GM21526 (cell line): Measurements from ENCODE around the gene MMAA.
"Not testable (repeated sequence)": the region's sequence is repeated elsewhere in the genome, so short reads cannot be mapped to it uniquely, and the experiment has no call there.

ENCODE experiments used
- ATAC-seq: cut with Tn5 transposase; IDR thresholded peaks from one replicate; pipeline ENCODE4 v1.9.1; 2021; ENCODE audit warnings: moderate library complexity; ENCODE audit not compliant: unreplicated experiment, low FRiP score

Gene MMAA

DNA sequence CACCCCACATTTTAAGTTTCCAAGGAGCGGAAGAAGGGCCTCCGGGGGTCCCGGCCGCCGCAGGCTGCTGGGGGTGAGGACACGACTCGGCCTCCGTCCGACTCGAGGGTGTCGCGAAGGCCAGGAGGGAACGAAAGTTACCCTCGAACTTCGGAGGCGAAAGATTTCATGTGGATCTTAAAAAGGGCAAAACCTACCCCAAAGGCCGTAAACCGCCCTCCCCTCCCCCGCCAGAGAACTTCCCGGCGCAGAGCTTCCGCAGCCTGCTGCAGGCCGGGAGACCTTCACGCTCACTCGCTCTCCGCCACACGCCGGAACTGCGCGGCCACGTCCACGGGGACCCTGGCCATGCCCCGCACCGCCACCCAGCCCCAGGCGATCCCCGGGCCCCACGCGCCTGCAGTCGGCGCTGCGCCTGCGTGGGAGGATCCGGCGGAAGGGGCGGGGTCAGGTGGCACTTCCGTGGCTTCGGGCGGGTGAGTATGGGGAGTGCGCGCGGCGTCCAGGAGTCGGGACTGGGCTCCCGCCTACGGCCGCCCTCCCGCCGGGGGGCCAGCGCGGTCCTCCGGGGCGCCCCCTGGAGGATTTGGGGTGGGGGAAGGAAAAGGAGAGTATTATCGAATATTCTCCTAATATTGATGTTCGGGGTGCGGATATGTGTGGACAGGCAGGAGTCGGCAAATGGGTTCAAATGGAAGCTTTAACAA, at the start of gene MMAA:
Gene MMAA, plus strand, starts transcription at position 454 of the 707 bp plus-strand sequence. CDS start 19,755 bp downstream, outside the sequence.
- peak; percentile 92 for ATAC-seq

DNA sequence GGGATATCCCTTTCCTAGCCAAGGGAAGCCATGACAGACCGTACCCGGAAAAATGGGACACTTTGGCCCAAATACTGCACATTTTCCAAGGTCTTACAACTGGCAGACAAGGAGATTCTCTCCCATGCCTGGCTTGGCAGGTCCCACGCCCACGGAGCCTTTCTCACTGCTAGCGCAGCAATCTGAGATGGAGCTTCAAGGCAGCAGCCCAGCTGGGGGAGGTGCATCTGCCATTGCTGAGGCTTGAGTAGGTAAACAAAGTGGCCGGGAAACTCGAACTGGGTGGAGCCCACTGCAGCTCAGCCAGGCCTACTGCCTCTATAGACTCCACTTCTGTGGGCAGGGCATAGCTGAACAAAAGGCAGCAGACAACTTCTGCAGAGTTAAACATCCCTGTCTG, 44.6 kb upstream of the MMAA start:
- ATAC-seq, result not testable (repeated sequence)

DNA sequence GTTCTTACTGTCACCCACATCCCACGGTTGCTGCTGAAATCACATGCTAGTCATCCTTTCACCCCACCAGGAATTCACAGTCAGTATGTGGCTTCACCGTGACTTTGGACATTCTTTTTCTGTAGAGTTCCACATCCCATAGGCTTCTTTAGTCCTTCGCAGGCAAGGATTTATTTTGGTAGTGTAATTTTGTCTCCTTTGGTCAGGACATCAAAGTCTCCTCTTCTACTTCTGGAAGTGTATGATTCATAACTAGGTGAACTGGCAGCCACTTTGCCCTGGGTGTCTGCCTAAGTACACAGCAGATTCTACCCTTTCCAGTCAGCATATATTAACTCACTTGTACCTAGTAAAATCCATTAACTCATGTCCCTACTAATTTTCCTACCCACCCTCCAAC, 38.3 kb upstream of the MMAA start:
- ATAC-seq, result no peak

DNA sequence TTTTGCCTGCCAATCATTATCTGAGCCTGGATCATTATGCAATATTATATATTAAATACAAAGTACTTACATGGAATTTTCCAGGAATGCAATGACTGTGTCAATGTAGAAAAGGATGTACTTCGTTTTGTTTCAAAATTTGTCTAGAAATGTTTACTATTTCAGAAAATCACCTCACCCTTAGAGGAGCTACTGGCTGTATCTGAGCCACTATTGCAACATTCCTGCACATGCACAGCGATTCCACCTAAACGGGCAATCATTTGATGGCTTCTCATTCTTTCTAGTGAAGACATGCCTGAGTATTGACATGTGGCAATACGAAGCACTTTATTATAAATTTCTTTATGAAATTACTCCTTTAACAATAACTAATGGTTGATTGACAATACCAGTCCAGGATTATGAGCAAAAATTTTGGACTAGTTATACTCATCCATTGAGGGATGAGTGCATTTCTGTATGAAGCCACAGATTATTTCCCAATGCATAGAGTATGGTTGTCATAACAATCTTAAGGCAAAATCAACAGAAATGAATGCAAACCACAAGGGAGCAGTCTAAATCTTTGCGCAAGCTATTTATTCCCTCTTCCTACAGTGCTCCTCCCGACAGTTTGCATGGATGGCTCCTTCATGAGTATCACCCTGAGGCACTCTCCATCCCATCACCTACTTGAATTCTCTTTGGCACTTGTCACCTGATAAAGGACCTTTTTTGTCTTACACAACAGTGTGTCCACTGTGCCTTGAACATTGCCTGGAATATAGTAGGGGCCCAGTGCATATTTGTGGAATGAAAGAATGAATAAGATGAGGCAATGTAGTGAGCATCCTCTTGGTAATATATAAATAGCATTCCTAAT, 35.8 kb upstream of the MMAA start:
- ATAC-seq, result no peak

DNA sequence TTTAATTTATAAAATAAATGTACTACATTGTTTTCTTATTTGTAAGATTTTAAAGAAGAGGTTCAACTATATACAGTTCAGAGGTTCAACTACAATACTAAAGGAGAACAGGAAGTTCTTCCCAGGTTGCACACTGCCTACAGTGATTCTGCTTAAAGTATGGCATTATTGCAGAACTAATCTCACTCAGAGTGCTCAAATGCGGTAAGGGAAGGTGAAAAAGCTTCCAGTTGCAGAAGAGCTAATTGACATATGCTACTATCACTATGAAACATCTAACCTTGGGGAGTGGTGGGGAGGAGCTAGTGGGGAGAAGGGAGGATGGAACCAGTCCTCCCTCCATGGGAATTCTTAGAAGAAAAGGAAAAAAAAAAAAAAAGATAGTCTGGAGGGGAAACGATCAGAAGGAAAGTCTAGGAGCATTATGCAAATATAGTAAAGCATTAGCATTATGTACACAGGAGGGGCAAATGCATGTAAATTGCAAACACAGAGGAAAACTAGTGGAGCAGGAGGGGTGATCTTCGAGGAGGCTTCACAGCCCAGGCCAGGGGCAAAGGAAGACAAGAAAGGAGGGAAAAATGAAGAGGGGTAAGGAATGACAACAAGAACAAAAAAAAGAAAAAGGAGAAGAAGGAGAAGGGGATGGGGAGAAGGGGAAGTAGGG, 32.0 kb upstream of the MMAA start:
- no peak for ATAC-seq

DNA sequence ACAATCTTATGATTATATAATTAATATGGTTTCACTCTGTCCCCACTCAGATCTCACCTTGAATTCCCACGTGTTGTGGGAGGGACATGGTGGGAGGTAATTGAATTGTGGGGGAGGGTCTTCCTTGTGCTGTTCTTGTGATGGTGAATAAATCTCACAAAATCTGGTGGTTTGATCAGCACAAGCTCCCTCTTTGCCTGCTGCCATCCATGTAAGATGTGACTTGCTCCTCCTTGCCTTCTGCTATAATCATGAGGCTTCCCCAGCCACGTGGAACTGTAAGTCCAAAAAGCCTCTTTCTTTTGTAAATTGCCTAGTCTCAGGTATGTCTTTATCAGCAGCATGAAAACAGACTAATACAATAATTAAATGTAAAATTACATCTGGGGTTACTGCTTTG, 29.8 kb upstream of the MMAA start:
- not testable (repeated sequence) for ATAC-seq

DNA sequence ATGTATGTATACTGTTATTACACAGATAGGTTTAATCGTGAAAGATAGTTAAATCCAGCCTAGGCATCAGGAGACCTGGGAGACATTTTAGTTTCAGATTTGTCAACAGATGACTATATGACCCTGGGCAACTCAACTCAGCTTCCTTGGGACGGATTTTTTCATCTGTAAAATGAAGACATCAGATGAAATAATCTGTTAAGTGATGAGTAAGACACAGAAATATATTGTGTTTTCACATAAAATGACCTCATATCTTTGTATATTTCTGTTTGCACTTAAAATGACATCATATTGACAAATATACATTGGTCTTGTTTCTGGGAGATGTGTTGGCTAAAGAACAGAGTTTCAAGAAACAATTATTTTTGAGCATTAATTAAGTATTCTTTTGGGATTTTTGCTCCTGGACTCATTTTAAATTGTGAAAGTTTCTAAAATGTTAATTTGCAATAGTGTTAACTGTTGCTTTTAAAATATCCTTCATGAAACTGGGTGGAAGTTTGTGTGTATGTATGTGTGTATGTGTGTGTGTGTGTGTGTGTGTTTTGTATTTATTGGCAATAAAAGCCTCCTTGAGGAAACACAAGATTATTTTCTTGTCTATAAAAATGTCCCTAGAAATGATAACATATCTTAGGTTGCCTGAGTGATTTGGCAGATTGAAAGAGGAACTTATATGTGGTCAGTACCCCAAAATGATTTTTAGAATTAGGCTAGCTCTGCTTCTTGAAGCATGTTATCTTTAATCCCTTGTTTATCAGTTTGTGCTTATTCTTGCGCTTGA, 29.1 kb upstream of the MMAA start:
- ATAC-seq, result no peak

DNA sequence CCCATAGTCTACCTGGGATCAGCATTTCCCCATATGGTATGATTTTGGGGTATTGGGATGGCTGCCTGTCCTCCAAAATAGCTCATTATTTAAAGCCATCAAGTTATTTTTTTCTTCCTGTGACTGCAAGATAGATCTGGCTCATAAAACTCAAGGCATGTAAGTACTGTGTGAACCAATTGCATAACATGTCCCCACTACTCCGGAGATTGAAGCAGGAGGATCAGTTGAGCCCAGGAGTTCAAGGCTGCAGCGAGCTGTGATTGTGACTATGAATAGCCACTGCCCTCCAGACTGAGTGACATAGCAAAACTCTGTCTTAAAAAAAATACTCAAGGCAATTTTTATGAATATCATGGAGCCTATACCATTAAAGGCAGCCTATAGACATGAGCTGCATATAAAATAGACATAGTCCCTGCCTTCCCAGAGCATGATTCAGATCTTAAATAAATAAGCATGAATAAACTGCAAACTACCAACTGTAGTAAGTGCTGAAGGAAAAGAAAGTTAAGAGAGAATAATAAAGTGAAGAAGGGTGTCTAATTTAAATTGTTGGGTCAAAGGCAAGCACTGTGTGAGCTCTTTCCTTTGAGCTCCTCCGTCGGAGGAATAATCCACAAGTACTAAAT, 16.9 kb upstream of the MMAA start:
- no peak for ATAC-seq

DNA sequence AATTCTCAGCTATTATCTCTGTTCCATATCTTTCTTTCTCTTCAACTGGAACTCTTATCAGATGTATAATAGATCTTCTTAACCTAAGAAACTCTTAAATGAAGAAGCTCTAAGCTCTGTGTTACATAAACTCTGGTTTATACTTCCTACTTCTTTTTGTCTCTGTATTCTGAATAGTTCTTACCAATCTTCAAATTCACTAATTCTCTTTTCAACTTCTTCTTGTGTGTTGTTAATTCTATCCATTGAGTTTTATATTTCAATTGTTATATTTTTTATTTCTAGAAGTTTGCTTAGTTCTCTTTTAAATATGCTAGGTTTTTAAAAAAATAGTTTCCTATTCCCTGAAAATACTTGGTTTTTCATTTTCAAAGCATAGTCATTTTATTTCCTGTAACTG, 13.2 kb upstream of the MMAA start:
- no peak for ATAC-seq

DNA sequence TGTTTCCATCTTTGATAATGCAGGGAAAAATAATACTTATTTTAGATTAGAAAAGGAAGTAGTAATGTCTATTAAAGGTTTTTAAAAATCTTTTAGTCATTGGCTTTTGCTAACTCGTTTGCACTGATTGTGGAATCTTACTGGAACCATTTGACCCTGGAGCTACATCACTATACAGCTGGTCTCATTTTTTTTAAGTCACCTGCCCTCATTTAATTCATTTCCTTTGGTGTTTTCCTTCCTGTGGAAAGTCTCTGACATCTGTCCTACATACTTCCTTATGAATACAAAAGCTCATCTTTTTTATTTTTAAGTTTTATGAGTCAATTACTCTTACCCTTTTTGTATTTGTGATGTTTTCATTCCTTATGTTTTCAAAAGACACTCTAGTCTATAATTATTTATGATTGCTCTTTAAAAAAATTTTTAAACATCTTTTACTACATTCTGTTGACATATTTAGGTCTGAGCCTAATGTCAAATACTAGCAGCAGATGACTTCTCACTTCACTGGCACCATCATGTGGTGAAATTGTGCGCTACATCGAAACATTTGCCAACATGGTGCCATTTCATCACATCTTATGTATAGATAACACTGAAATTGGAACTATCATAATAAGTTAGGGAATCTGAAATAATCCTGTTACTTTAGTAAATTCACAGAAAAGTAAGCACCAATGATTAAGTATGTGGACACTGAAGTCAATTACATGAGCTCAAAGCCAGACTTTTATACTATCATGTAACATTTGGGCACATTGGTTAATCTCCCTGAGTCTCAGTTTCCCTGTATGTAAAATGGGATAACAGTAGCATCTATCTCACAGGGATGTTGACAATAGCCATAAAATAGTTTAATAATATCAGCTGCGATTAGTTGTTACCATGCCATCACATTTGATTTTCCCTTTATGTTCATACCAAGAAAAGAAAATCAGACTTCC, 9.4 kb upstream of the MMAA start:
- ATAC-seq, result peak; percentile 67

DNA sequence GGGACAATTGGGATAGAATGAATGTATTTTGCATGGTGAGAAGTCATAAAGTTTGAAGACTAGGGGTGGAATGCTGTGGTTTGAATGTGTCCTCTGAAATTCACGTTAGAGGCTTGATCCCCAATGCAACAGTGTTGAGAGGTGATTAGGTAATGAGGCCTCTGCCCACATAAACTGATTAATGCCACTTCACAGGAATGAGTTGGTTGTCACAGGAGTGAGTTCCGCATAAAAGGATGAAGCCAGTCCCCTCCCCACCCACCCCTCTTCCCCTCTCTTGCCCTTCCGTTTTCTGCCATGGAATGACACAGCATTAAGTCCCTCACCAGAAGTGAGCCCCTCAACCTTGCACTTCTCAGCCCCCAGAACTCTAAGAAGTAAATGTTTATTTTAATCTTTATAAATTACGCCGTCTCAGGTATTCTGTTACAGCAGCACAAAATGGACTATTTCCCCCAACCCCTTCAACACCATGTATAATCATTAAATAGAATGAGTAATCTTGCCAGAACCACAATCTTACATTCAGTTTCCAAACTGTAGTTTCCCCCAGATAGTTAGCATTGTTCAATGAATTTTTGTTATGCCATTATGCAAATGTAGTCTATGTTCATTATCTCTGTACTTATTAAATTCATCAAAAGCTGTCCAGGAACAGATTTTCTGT, 5.5 kb upstream of the MMAA start:
- ATAC-seq, result no peak

DNA sequence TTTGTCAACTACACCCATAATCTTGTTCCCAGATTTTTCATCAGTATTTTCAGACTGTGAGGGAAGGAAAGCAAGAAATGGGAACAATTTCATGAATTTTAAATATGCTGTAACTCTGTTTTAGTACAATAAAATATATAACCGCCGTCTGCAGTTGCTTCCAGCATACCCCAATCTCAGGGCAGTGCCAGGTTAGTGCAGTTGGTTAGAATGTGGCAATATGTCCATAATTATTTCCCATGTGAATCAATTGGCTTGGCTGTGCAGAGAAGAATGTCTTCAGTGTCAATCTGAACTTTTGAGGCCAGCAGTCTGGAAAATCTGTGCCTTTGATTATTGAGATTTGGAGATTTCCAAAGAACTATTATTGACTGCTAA, 5.0 kb upstream of the MMAA start:
- ATAC-seq, result no peak

DNA sequence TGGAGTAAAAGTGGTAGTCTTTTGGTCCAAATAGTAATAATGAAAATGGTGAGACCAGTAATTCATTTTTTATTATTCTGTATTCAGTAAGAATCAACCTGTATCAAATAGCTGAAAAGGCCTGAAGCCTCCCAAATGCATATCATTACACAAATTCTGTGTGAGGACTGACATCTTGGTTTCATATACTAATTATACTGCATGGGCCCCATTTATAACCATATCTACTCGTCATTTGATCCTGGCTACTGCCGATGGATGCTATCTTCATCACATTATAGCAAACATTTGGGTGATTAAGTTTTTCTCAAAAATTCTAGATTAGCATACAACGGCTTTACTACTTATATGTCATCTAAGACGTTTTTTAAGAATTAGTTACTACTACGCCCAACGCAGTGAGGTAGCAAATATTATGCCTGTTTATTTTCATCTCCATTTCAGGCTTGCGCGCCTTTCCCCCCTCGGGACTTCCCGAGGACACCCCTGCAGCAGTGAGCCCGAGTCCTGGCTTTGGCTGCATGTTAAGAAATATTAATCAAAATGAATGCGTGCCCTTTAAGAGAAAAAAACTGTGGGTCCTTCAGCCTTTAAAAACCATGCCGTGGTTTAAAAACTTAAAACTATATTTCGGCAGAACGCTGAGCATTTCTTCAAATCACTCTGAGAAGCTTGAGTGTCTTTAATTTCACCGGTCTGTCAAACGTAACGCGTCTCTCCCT, 814 bp upstream of the MMAA start:
- no peak for ATAC-seq

DNA sequence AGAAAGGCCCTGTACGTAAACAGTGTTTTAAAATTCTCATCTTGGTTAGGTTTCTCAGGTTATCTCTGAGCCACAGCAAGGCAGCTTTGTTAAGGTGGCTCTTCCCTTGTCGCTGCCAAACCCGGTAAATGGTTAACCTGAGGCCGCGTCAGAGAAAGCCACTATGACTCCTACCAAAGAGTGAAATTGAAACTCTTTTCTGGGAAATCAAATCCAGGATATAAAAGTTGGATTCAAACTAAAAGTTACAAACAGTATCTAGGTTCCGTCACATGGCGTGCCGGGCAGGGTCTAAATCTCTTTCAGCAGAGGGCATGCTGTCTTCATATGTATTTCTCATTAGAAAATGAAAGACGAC, 433 bp downstream of the MMAA start:
- peak; percentile 39 for ATAC-seq

DNA sequence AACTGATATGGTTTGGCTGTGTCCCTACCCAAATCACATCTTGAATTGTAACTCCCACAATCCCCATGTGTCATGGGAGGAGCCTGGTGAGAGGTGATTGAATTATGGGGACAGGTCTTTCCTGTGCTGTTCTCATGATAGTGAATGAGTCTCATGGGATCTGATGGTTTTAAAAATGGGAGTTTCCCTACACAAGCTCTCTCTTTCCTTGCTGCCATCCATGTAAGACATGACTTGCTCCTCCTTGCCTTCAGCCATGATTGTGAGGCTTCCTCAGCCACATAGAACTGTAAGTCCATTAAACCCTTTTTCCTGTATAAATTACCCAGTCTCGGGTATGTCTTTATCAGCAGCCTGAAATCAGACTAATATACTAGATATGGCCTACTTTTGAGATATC, 2.9 kb downstream of the MMAA start:
- ATAC-seq, result not testable (repeated sequence)

DNA sequence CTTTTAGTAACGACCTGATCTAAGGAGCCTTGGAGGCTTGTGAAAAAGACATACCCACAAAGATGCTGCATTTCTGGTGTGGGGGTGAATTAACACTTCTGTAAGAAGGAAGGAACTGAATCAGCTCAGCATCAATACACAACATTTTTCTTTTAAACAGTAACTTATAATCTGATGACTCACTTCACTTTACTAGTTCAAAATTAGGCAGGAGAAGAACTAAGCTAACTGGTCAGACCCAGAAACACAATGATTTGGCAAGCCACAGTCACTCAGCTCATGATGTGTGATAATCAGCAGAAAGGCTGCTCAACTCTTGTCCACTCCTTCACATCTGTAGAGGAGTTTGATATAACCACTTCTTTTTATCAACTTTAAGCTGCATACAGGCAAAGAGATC, 4.6 kb downstream of the MMAA start:
- no peak for ATAC-seq

DNA sequence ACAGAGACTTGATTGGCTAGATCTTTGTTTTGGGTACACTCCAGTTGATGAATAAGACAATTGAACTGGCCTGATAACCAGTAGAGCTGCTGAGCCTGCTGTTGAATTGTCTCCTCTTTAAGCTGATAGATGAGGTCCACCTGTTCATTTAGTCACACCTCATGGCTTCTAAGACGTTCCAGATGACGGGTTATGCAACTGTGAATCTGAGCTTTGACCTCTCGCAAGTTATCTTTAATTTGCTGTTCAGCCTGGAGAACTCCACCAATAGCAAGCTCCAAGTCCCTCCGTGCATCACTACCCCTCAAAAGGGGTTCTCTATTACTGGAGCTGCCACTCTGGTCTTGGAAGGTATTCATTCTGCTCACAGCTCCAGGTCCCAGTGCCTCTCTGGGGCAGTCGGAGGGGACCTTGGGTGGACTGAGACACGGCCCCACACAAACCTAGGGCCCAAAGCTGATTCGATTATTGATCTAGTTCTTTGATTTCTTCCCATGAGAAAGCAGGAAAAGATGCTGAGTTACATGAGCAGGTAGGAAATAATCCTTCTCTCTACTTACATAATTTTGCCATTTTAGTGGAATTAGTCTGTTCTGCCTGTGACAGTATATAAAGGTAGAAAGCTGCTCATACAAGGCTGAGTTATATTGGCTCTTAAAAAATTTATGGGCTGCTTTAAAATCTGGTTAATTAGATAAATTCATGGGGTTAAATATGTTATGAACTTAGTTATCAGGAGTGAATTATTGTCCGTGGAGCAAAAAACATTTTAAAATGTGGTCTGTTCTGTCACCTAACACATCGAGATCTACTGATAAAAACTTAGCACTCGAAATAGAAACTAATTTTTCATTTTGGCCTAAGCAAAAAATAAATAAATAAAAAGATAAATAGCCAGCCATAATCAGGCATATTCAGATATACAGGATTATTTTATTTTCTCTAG, 6.8 kb downstream of the MMAA start:
- no peak for ATAC-seq
